ENCODE measurements around the gene CLEC12A. TPM values are rescaled to one million over a fixed set of nuclear protein-coding genes. Genes with fewer than 3 reads are reported as not detected.

CLEC12A gene
- total RNA-seq, 1 donor from 2014 or later = not detected

GRCh38 chr12:9932270-9932669 is 38.9 kb upstream of the CLEC12A start, which contains the start of gene CLEC2A:
TSS of gene CLEC2A (minus strand) at chr12:9932370. CDS start at chr12:9932329, 41 bp downstream.
- no peak for FAIRE-seq
- Histone ChIP-seq H3K27me3 (ENCODE audit: control insufficient read depth, insufficient read depth, low read length) (no peaks in the 10 kb centered on the region), H3K4me3 (ENCODE audit: low read depth, low read length) (no peak within 1 kb of the TSS), H3K36me3 (ENCODE audit: control insufficient read depth, insufficient read depth, low read length) (no peaks in the 10 kb centered on the region)
- no peak for DNase-seq (ENCODE audit: low read depth)
- TF ChIP-seq CTCF (IDR thresholded peaks at IDR 0.05; ENCODE audit: insufficient read depth, low read length, severe bottlenecking) = no peak

GRCh38 chr12:9933958-9934357 is 37.3 kb upstream of the CLEC12A start:
- no peak for DNase-seq (ENCODE audit: low read depth)
- no peak overlapping the region for H3K4me3 ChIP-seq (ENCODE audit: low read depth, low read length)
- H3K27me3 ChIP-seq (ENCODE audit: control insufficient read depth, insufficient read depth, low read length) = no peaks in the 10 kb centered on the region
- no peak for TF ChIP-seq CTCF (IDR thresholded peaks at IDR 0.05; ENCODE audit: insufficient read depth, low read length, severe bottlenecking)
- no peaks in the 10 kb centered on the region for H3K36me3 ChIP-seq (ENCODE audit: control insufficient read depth, insufficient read depth, low read length)
- FAIRE-seq = no peak

- FAIRE-seq (no peak), DNase-seq (ENCODE audit: low read depth) (no peak)
- no peak overlapping the region for H3K4me3 ChIP-seq (ENCODE audit: low read depth, low read length)
- H3K36me3 ChIP-seq (ENCODE audit: control insufficient read depth, insufficient read depth, low read length) = no peaks in the 10 kb centered on the region
- no peaks in the 10 kb centered on the region for H3K27me3 ChIP-seq (ENCODE audit: control insufficient read depth, insufficient read depth, low read length)
- TF ChIP-seq CTCF (IDR thresholded peaks at IDR 0.05; ENCODE audit: insufficient read depth, low read length, severe bottlenecking) = no peak
Observed at GRCh38 chr12:9935026-9935425, 36.2 kb upstream of the CLEC12A start.

- FAIRE-seq = peak; percentile 23
- Histone ChIP-seq H3K27me3 (ENCODE audit: control insufficient read depth, insufficient read depth, low read length) (no peaks in the 10 kb centered on the region), H3K4me3 (ENCODE audit: low read depth, low read length) (no peak overlapping the region), H3K36me3 (ENCODE audit: control insufficient read depth, insufficient read depth, low read length) (no peaks in the 10 kb centered on the region)
- no peak for DNase-seq (ENCODE audit: low read depth)
- no peak for TF ChIP-seq CTCF (IDR thresholded peaks at IDR 0.05; ENCODE audit: insufficient read depth, low read length, severe bottlenecking)
Observed at GRCh38 chr12:9936591-9936990, 34.6 kb upstream of the CLEC12A start.

- Histone ChIP-seq H3K36me3 (ENCODE audit: control insufficient read depth, insufficient read depth, low read length) (no peaks in the 10 kb centered on the region), H3K27me3 (ENCODE audit: control insufficient read depth, insufficient read depth, low read length) (peaks cover 5% of the 10 kb centered on the region), H3K4me3 (ENCODE audit: low read depth, low read length) (no peak overlapping the region)
- no peak for FAIRE-seq
- no peak for DNase-seq (ENCODE audit: low read depth)
- no peak for TF ChIP-seq CTCF (IDR thresholded peaks at IDR 0.05; ENCODE audit: insufficient read depth, low read length, severe bottlenecking)
Observed at GRCh38 chr12:9940375-9940774, 30.8 kb upstream of the CLEC12A start.

- DNase-seq (ENCODE audit: low read depth) (no peak), FAIRE-seq (no peak)
- no peak for TF ChIP-seq CTCF (IDR thresholded peaks at IDR 0.05; ENCODE audit: insufficient read depth, low read length, severe bottlenecking)
- H3K36me3 ChIP-seq (ENCODE audit: control insufficient read depth, insufficient read depth, low read length) = no peaks in the 10 kb centered on the region
- no peak overlapping the region for H3K4me3 ChIP-seq (ENCODE audit: low read depth, low read length)
- peaks cover 5% of the 10 kb centered on the region for H3K27me3 ChIP-seq (ENCODE audit: control insufficient read depth, insufficient read depth, low read length)
Observed at GRCh38 chr12:9941838-9942237, 29.4 kb upstream of the CLEC12A start.

All from bronchial epithelial cell (primary cell).